ENCODE data around the gene HDDC3.

The HDDC3 gene

GRCh38 chr15:90931828-90932659, at the start of gene HDDC3:
TSS of gene HDDC3 (minus strand) at chr15:90932549. CDS start at chr15:90932540, 9 bp downstream.
- DNase-seq, result peak; percentile 88 to 89

GRCh38 chr15:90982135-90982534, 49.8 kb upstream of the HDDC3 start:
- no peak for DNase-seq

GRCh38 chr15:90981681-90982080, 49.3 kb upstream of the HDDC3 start:
- no peak for DNase-seq

GRCh38 chr15:90979582-90979981, 47.2 kb upstream of the HDDC3 start:
- no peak for DNase-seq

GRCh38 chr15:90974216-90974615, 41.9 kb upstream of the HDDC3 start:
- no peak for DNase-seq

GRCh38 chr15:90972133-90972532, 39.8 kb upstream of the HDDC3 start:
- no peak for DNase-seq

- no peak for DNase-seq
These were observed 37.9 kb upstream of the HDDC3 start for GRCh38 chr15:90970274-90970673.

- no peak for DNase-seq
These were observed 36.1 kb upstream of the HDDC3 start for GRCh38 chr15:90968434-90968833.

GRCh38 chr15:90967206-90967605, 34.9 kb upstream of the HDDC3 start:
- no peak for DNase-seq

- DNase-seq, result no peak
These were observed 33.9 kb upstream of the HDDC3 start for GRCh38 chr15:90966262-90966661.

GRCh38 chr15:90962021-90962420, 29.7 kb upstream of the HDDC3 start:
- DNase-seq, result no peak

- no peak for DNase-seq
These were observed 28.1 kb upstream of the HDDC3 start for GRCh38 chr15:90960298-90961091.

GRCh38 chr15:90959894-90960293, 27.5 kb upstream of the HDDC3 start:
- no peak for DNase-seq

GRCh38 chr15:90959028-90959595, 26.8 kb upstream of the HDDC3 start:
- DNase-seq, result no peak

GRCh38 chr15:90957791-90958190, 25.4 kb upstream of the HDDC3 start:
- no peak for DNase-seq

GRCh38 chr15:90957031-90957790, 24.9 kb upstream of the HDDC3 start:
- DNase-seq, result no peak

GRCh38 chr15:90956274-90957030, 24.1 kb upstream of the HDDC3 start:
- DNase-seq, result peak; percentile 68 to 72

GRCh38 chr15:90955624-90956273, 23.4 kb upstream of the HDDC3 start:
- DNase-seq, result no peak

GRCh38 chr15:90954712-90955623, 22.6 kb upstream of the HDDC3 start, which contains the start of gene RCCD1:
TSS of gene RCCD1 (plus strand) at chr15:90954884. CDS start at chr15:90956735, 1,851 bp downstream.
- DNase-seq, result peak; percentile 90 to 91
